HEK293T (cell line): ENCODE measurements around the gene IER3.

ENCODE experiments used
- BHLHE40 ChIP-seq: fragments of 450-650 bp; IDR thresholded peaks from 2 replicates; pipeline ENCODE4 v1.6.1; 2016; ENCODE audit warnings: mild to moderate bottlenecking, moderate library complexity, borderline replicate concordance
- CTBP1 ChIP-seq: fragments of 450-650 bp; IDR thresholded peaks from 2 replicates; pipeline ENCODE4 v1.6.1; 2016; ENCODE audit warnings: borderline replicate concordance
- ELF4 ChIP-seq: fragments of 450-650 bp; IDR thresholded peaks from 2 replicates; pipeline ENCODE4 v1.6.1; 2017; ENCODE audit warnings: antibody characterized with exemption
- FOXA1 ChIP-seq: fragments of 450-650 bp; IDR thresholded peaks from 2 replicates; pipeline ENCODE4 v1.6.1; 2016; ENCODE audit warnings: mild to moderate bottlenecking
- FOXK2 ChIP-seq: fragments of 450-650 bp; IDR thresholded peaks from 2 replicates; pipeline ENCODE4 v1.6.1; 2016; ENCODE audit warnings: mild to moderate bottlenecking
- FOXM1 ChIP-seq: fragments of 450-650 bp; IDR thresholded peaks from 2 replicates; pipeline ENCODE4 v1.6.1; 2017; ENCODE audit warnings: mild to moderate bottlenecking, borderline replicate concordance
- HDGF ChIP-seq: fragments of 450-650 bp; IDR thresholded peaks from 2 replicates; pipeline ENCODE4 v1.6.1; 2017; ENCODE audit warnings: antibody characterized with exemption, borderline replicate concordance
- LEF1 ChIP-seq: fragments of 450-650 bp; IDR thresholded peaks from 2 replicates; pipeline ENCODE4 v1.6.1; 2017; ENCODE audit warnings: mild to moderate bottlenecking, borderline replicate concordance
- SP1 ChIP-seq: fragments of 450-650 bp; IDR thresholded peaks from 2 replicates; pipeline ENCODE4 v1.6.1; 2017
- SUZ12 ChIP-seq: fragments of 450-650 bp; IDR thresholded peaks from 2 replicates; pipeline ENCODE4 v1.6.1; 2016; ENCODE audit warnings: mild to moderate bottlenecking
- TARDBP ChIP-seq: fragments of 450-650 bp; IDR thresholded peaks from 2 replicates; pipeline ENCODE4 v1.6.1; 2016
- ZNF384 ChIP-seq: fragments of 450-650 bp; IDR thresholded peaks from 2 replicates; pipeline ENCODE4 v1.6.1; 2016

DNA sequence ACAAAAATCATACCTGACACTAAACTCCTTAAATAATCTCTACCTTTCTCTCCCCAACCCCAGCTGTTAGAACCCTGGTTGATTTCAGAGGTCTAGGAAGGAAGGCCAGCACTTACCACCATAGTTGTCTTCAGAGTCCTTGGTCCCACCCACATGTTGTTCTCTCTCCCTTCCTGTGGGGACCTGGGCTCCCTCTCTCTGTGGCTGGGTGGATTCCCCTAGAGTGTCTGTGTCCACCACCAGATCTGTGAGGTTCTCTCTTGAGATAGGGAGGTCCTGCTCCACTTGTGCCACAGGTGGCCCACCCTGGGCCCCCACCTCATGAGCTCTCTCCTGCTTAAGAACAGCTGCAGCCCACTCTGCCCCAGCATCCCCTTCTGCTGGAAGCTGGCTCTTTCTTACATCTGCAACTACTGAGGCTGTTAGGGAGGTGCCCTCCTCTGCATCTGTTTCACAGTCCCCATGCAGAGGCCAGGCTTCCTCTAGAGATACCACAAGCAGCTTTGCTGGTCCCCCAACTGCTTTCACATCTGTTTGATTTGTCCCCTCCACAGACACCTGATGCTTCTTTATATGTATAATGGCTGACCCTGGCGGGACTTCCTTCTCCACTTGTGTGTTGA, 32.5 kb downstream of the IER3 start:
- TF ChIP-seq FOXK2 (no peak), TARDBP (no peak), SUZ12 (no peak), BHLHE40 (no peak), CTBP1 (no peak), FOXA1 (no peak), LEF1 (no peak), SP1 (no peak), ELF4 (no peak), HDGF (no peak), ZNF384 (no peak), FOXM1 (no peak)
